Stomach (tissue), 4 donors: ENCODE data around the gene RBM15.

ENCODE experiments used
- CTCF ChIP-seq, 7 experiments: fragments of 450-650 bp in 4 of 7; fragments of 200-600 bp in 3 of 7; sonication (generic) in 3 of 7; IDR thresholded peaks; one replicate each; pipeline ENCODE4 v1.5.1; 2016 to 2019; ENCODE audit warnings: antibody characterized with exemption in 7 of 7, control low read depth in 2 of 7, mild to moderate bottlenecking in 1 of 7
- EP300 ChIP-seq: sonication (generic); formaldehyde crosslinking; IDR thresholded peaks from one replicate; pipeline ENCODE4 v1.6.1; 2017; ENCODE audit warnings: antibody characterized with exemption
- POLR2A ChIP-seq, 4 donors: fragments of 450-650 bp; IDR thresholded peaks; one replicate each; pipeline ENCODE4 v1.6.1; 2016; ENCODE audit warnings: antibody characterized with exemption in 4 of 4, control low read depth in 2 of 4, mild to moderate bottlenecking in 1 of 4, moderate library complexity in 1 of 4
- POLR2AphosphoS5 ChIP-seq, 3 donors: sonication (generic); formaldehyde crosslinking; IDR thresholded peaks; one replicate each; pipeline ENCODE4 v1.6.1; 2016; ENCODE audit warnings: antibody characterized with exemption in 3 of 3

- TF ChIP-seq CTCF (IDR thresholded peaks at IDR 0.05), result no peak
- TF ChIP-seq POLR2AphosphoS5 (IDR thresholded peaks at IDR 0.05), result no peak
- TF ChIP-seq EP300, result no peak
- TF ChIP-seq POLR2A (IDR thresholded peaks at IDR 0.05), result no peak
Measured at GRCh38 chr1:110380672-110381283, 41.6 kb downstream of the RBM15 start.
